Inflammatory macrophage treated with lipopolysaccharide for 4 hours (primary cell): ENCODE results near the gene FLCN.

Experiments used
- DNase-seq: peaks from one replicate; pipeline ENCODE4 v3.0.0-alpha.2; 2020

FLCN gene

DNA sequence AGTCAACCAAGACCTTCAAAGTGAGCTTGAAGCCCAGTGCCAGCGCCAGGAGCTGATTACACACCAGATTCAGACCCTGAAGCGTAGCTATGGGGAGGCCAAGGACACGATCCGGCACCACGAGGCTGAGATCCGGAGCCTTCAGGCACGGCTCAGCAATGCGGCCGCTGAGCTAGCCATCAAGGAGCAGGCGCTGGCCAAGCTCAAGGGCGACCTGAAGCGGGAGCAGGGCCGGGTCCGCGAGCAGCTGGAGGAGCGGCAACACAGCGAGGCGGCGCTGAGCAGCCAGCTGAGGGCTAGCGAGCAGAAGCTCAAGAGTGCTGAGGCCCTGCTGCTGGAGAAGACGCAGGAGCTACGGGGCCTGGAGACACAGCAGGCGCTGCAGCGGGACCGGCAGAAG lies 72.8 kb downstream of the FLCN start:
- no peak for DNase-seq
